Measurements from ENCODE around the gene LMNTD2.

DNA sequence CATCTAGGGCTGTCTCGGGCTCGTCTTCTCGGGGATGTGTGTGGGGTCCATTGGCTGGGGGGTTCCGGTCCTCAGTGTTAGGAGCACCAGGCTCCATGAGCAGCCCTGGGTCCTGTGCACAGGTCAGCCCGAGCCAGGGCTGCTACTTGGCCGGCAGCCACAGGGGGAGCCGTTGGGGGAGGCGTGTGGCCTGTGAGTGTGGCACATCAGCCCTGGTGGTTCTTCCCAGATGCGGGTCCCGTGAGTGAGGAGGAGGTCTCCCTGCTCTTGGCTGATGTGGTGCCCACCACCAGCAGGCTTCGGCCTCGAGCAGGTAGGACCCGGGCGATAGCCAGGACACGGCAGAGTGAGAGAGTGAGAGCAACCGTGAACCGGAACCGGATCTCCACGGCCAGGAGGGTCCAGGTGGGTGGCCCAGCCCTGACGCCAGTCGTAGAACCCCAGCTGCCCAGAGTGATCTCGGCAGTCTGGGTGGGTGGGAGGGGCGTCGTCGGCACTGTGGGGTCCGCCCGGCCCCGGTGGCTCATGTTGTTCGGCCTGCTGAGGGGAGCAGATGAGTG is 36.7 kb upstream of the LMNTD2 start:
- TF ChIP-seq CTCF (IDR thresholded peaks at IDR 0.05; ENCODE audit: low read length) (peak; percentile 24; the same call in 1 of the 2 replicates), EZH2 (IDR thresholded peaks at IDR 0.05; ENCODE audit: borderline replicate concordance, low read length) (no peak)
